Kasumi-1 (cell line): Measurements from ENCODE around the gene MRPL53.
"Not testable (repeated sequence)": the region's sequence is repeated elsewhere in the genome, so short reads cannot be mapped to it uniquely, and the experiment has no call there.

Experiments used
- DNase-seq, 2 experiments: peaks; one replicate each; lab custom pipeline; 2025; lab: John Stamatoyannopoulos, UW

MRPL53 gene

DNA sequence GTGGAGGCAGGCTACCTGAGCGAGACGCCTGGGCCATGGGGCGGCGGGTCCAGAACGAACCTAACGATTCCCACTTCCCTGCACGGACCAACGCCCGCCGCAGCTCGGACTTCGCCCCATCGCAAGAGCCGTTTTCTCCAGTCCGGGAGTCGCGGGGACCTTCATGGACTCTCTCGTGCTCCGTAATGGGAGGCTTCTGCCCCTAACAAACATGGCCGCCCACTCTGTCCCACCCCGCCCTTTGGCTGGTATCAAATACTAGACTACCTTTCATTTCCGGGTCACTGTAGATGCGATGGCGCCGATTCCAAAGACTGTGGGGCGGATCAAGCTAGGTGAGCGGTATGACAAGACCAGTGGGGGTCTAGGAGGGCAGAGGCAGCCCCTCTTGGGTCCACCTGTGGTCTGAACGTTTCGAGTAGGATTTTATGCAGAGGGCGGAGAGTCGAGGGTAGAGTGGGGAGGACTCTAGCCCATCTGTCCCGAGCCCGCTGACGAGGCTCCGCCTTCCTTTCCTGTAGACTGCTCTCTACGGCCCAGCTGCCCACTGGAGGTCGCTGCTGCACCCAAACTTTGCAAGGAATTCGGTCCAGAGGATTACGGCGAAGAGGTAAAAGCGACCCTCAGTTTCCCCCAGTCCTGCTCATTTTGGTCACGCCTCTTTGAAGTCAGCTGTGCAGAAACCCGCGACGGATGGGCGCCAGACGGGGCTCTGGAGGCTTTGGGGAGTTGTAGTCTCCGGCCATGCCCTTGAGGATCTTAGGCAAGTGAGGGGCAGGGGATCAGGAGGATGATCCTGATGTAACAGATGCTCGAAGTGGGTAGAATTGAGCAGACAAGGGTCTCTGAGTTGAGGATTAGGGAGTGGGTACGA lies 10.6 kb upstream of the MRPL53 start, which contains the start of the genes CCDC142 and TTC31:
TSS of gene CCDC142 (minus strand) at position 198 of the 874 bp plus-strand sequence. CDS start at position 37, 161 bp downstream.
TSS of gene TTC31 (plus strand) at position 281 of the 874 bp plus-strand sequence. CDS start at position 296, 15 bp downstream.
- DNase-seq = peak; percentile 95 to 96

GRCh38 chr2:74481961-74482800 lies 9.7 kb upstream of the MRPL53 start:
- DNase-seq = peak; percentile 59 to 63

- no peak for DNase-seq
Measured at GRCh38 chr2:74481431-74481830, 9.0 kb upstream of the MRPL53 start.

DNA sequence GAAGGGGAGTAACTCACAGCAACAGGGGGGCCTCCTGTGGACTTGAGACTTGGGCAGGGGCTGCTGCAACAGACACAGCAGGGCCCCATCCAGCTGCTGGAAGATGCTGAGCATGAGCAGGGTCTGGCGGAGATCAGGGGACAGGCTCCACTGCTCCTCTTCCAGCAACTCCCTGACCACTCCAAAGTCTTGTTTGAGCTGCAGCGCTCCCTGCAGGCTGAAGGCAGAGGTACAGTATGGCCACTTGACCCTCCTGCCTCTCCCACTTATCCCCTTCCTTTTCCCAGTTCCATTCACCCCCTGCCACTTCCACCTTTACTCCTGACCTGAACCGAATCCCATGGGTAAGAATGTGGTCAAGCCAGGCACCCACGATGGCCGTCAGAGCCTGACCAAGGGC lies 2.4 kb upstream of the MRPL53 start:
- no peak for DNase-seq

DNA sequence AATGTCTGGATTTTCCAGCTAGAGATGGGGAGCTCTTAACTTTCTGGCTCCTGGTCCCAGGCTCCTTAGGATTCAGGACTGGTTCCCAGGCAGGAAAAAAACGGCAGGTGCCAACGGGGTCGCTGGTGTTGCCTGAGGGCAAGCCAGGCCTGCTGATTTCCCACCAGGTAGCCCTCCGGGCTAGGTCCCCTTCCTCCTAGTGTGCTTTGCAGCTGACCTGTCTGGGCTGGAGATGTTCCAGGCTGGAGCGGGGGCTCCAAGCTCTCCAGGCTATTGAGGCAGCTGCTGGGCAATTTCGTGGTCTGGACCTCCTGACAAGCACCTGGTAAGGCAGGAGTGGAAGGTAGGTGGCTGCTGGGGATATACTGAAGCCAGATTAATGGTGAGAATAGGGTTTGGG lies 2.0 kb upstream of the MRPL53 start:
- no peak for DNase-seq

DNA sequence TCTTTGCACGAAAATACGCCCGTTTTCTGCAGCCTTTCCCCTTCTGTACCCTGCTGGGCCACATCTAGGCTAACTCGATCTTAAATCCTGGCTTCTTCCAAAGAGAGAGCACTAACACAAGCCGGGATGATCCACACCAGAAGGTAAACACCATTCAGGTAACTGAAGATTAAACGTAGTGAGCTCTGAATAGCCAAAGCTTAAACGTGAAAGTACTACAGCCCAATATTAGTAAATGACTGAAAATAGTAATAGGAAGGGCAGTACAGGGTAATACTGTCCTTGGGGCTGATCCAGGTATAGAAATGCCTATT lies 422 bp upstream of the MRPL53 start:
- DNase-seq = no peak

- DNase-seq = no peak
Measured at GRCh38 chr2:74471332-74472065, 981 bp downstream of the MRPL53 start.

GRCh38 chr2:74470742-74471141 lies 1.7 kb downstream of the MRPL53 start:
- DNase-seq = not testable (repeated sequence)

DNA sequence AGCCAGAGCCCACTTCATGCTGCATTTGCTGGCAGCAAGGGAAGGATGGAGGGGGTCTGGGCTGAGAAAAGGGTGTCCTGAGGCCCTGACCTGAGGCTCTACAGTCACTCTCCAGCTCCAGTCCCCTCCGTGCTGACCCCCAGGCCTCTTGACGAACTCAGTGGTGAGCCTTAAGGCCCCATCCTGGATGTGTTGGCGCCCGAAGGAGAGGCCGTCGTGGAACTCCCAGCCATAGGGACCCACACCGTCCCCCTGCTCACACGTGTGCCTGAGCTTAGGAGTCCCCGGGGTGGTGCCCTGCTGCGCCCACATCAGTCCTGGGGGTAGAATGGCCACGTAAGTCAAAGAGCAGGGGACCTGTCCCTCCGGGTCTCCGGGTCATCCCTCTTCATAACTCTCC lies 8.1 kb downstream of the MRPL53 start:
- DNase-seq = no peak

GRCh38 chr2:74462786-74463105 lies 9.7 kb downstream of the MRPL53 start:
- DNase-seq = no peak

- no peak for DNase-seq
Measured at GRCh38 chr2:74462054-74462785, 10.3 kb downstream of the MRPL53 start.

DNA sequence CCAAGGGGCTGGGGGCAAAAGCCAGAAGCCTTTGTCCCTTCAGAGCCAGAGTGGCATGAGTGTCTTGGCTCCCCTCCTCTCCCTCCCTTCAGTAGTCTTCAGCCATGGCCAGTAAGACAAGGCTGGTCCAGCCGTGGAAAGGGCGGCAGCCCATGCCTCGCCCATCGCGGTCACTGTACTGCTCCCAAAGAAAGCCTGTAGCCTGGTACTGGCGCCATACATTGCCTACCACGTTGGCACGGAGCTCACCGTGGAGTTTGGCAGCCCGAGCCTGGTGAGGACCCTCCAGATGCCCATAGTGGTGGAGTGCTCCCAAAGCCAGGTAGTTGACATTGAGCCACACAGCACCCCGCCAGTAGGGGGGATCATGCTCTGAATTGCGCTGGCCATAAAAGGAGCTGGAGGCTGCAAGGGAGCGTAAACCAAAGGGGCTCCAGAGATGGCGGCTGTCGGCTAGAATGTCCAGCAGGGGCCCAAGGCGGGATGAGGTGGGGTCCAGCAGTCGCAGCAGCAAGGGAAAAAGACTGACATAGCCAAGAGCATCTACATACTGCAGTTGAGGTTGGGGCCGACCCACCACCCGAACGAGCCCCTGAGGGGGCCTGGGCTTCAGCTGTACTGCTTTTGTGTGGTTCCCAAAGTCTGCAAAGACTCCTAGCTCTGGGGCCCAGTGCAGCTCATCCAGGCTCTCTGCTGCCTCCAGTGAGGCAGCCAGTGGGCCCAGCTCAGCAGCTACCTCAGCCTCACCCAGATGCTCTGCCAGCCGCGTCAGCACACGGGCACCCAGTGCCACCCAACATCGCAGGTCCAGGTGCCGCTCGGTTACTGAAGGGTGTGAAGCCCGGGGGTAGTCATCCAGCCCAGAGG lies 11.1 kb downstream of the MRPL53 start:
- DNase-seq = peak in 1 of 2 experiments; percentile 48

GRCh38 chr2:74460187-74460586 lies 12.3 kb downstream of the MRPL53 start:
- DNase-seq = not testable (repeated sequence)

DNA sequence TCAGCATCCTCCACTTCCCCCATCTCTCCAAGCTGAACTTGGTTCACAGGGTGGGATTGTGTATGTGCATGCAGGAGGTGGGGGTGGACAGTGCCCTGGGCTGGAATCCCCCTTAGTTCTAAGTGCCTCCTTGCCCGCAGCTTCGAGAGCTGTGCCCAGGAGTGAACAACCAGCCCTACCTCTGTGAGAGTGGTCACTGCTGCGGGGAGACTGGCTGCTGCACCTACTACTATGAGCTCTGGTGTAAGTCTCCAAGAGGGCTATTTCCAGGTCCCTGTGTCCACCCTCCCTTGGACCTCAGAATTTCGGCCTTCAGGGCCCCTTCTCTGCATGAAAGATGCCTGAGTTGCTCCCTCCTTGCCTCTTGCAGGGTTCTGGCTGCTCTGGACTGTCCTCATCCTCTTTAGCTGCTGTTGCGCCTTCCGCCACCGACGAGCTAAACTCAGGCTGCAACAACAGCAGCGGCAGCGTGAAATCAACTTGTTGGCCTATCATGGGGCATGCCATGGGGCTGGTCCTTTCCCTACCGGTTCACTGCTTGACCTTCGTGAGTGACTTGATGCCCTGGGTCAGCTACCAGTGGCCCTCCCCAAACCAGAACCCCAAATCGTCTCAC lies 12.9 kb downstream of the MRPL53 start:
- DNase-seq = not testable (repeated sequence)

DNA sequence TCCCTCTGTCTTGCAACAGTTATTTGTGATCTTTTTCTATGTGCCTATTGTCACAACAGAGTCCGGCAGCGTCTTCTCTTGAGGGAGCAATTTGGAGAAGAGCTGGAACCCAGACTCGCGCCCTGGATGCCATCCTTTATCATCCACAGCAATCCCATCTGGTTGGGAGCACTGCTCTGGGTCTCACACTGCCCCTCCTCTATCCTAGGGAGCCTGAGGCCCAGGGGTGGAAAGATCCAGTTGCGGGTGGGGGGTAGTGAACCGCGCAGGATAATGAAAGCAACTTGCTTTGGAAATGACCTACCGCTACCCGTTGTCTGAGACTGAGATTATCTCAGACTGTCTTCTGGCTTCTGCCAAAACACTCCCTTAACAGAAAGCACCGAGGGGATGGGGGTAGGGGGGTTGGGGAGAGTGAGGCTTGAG lies 13.5 kb downstream of the MRPL53 start:
- no peak for DNase-seq

DNA sequence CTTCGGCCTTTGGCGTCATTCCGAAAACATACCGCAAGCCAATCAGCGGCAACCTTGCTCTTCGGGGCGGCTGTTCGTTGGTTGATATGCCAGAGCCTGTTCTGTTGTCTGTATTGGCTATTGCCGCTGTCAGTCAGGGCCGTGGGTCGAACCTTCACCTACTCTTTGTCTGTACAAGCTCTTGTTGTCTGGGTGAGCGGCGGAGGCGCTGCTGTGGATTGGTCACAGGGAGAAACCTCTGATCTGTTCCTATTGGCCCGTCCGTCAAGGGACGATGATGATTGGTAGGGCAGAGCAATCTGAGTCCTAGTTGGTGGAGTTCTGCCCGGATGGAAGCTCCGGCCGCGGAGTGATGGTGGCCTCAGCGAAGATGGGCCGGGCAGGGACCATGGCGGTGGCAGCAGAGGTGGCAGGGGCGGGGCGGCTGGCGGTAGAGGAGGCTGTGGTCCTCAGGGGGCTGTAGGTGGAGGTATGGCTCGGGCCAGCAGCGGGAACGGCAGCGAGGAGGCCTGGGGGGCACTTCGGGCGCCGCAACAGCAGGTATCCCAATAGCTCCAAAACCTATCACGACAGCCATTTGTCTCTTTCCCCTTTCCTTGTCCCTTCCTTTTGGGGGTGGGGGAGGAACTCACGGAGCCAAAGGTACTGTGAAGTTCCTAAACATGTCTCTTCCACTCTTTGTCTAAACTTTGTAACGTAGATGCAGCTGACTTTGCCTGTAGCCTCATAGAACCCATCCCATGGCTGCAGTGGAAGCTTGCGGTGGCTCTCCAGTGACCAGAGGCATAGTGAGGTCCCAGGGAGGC lies 14.1 kb downstream of the MRPL53 start, which contains the start of gene WBP1:
TSS of gene WBP1 (plus strand) at position 307 of the 806 bp plus-strand sequence. CDS start at position 472, 165 bp downstream.
- DNase-seq = peak; percentile 99 to 100

DNA sequence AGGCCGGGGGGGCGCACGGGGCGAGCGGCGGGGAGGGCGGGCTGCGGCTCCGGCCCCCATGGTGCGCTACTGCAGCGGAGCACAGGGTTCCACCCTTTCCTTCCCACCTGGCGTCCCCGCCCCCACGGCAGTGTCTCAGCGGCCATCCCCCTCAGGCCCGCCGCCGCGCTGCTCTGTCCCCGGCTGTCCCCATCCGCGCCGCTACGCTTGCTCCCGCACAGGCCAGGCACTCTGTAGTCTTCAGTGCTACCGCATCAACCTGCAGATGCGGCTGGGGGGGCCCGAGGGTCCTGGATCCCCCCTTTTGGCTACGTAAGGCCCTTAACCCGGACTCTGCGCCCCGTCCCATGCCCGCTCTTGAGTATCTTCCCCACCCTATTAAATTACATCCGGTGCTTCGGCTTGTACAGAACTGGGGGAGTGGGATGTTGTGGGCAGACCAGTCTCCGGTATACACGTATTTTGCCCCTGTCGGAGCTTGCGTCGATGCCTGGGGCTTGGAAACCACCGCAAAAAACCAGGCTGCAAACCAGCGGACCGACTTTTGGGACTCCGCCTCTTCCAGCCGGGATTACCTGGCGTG lies 14.8 kb downstream of the MRPL53 start:
- DNase-seq = peak in 1 of 2 experiments; percentile 73

DNA sequence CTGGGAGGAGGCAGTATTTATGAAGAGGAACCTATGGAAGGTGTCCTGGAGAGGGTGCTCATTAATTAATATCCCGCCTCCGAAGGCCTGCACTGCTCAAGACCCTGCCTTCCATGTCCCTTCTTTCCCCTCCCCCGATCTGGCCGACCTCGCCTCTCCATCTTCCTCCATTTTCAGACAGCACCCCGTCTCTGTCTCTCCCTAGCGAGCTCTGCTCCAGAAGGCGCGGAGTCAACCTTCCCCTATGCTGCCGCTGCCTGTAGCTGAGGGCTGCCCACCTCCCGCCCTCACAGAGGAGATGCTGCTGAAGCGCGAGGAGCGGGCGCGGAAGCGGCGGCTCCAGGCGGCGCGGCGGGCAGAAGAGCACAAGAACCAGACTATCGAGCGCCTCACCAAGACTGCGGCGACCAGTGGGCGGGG lies 15.3 kb downstream of the MRPL53 start:
- peak; percentile 47 to 68 for DNase-seq
